HL-60 (cell line): ENCODE measurements around the gene CHAD.

Source experiments
- DNase-seq, 2 experiments: peaks; one replicate each; pipeline ENCODE4 v3.0.0-alpha.2; 2010 to 2020; ENCODE audit warnings: low read depth in 1 of 2, low spot score in 1 of 2
- H3K27ac ChIP-seq: fragments of 250-450 bp; sonication (Bioruptor Pico); replicated peaks from 2 replicates; pipeline ENCODE4 v1.5.1; 2020; ENCODE audit warnings: mild to moderate bottlenecking, moderate library complexity
- H3K27me3 ChIP-seq: fragments of 250-450 bp; sonication (Bioruptor Pico); 2 replicates; pipeline ENCODE4 v1.5.1; 2021; ENCODE audit warnings: mild to moderate bottlenecking, moderate library complexity; ENCODE audit not compliant: insufficient read depth, poor library complexity, severe bottlenecking
- H3K4me3 ChIP-seq: replicated peaks from 2 replicates; pipeline ENCODE4 v1.5.1; 2011; ENCODE audit warnings: mild to moderate bottlenecking, control low read depth, low read length; ENCODE audit not compliant: insufficient read depth
- CTCF ChIP-seq: IDR thresholded peaks from one replicate; pipeline ENCODE4 v1.5.1; 2011; ENCODE audit warnings: low read length, control low read depth, inconsistent platforms; ENCODE audit not compliant: insufficient read depth
- GABPA ChIP-seq: IDR thresholded peaks from 2 replicates; pipeline ENCODE4 v1.6.1; 2012; ENCODE audit warnings: low read depth
- POLR2AphosphoS5 ChIP-seq: IDR thresholded peaks from 2 replicates; pipeline ENCODE4 v1.6.1; 2012; ENCODE audit warnings: low read depth
- REST ChIP-seq: IDR thresholded peaks from 2 replicates; pipeline ENCODE4 v1.6.1; 2012; ENCODE audit warnings: low read depth; ENCODE audit not compliant: insufficient replicate concordance
- SPI1 ChIP-seq: IDR thresholded peaks from 2 replicates; pipeline ENCODE4 v1.6.1; 2012; ENCODE audit warnings: low read depth, mild to moderate bottlenecking, borderline replicate concordance

CHAD gene

GRCh38 chr17:50426814-50427787 is 41.6 kb downstream of the CHAD start:
- peaks cover 3% of the 10 kb centered on the region for H3K27me3 ChIP-seq
- peak overlapping the region; percentile 59; the same call in 1 of the 2 replicates for H3K4me3 ChIP-seq
- TF ChIP-seq REST = no peak
- TF ChIP-seq SPI1 = no peak
- no peak for TF ChIP-seq POLR2AphosphoS5
- TF ChIP-seq GABPA = no peak
- TF ChIP-seq CTCF = no peak
- peak in 1 of 2 experiments; percentile 39 for DNase-seq
- no peak overlapping the region for H3K27ac ChIP-seq

GRCh38 chr17:50426472-50426782 is 42.3 kb downstream of the CHAD start:
- TF ChIP-seq CTCF (no peak), SPI1 (no peak), REST (no peak), POLR2AphosphoS5 (no peak), GABPA (no peak)
- Histone ChIP-seq H3K27ac (no peak overlapping the region), H3K27me3 (peaks cover 3% of the 10 kb centered on the region), H3K4me3 (peak overlapping the region; percentile 59)
- no peak for DNase-seq

- Histone ChIP-seq H3K27me3 (peaks cover 2% of the 10 kb centered on the region), H3K27ac (no peak within 1 kb of the TSS), H3K4me3 (peak within 1 kb of the TSS; percentile 59)
- TF ChIP-seq CTCF = no peak
- no peak for TF ChIP-seq REST
- no peak for TF ChIP-seq SPI1
- TF ChIP-seq GABPA = no peak
- no peak for TF ChIP-seq POLR2AphosphoS5
- DNase-seq = peak; percentile 47 to 66
Observed at GRCh38 chr17:50425682-50426471, 42.8 kb downstream of the CHAD start, which contains the start of gene ACSF2. Gene ACSF2 (plus strand): TSS chr17:50426218. CDS start chr17:50426262, 44 bp downstream.
